IgD-negative memory B cell (primary cell): Measurements from ENCODE around the gene SHF. TPM values are rescaled to one million over a fixed set of nuclear protein-coding genes. Genes with fewer than 3 reads are reported as not detected.

Experiments used
- H3K27ac Mint-ChIP-seq, 3 donors: one replicate each; pipeline ENCODE4 v1.8.0; 2020 to 2022; ENCODE audit warnings: mild to moderate bottlenecking in 3 of 3, mixed read lengths in 3 of 3, moderate library complexity in 1 of 3
- H3K27me3 Mint-ChIP-seq: one replicate; pipeline ENCODE4 v1.8.0; 2021; ENCODE audit warnings: mixed read lengths
- H3K36me3 Mint-ChIP-seq: one replicate; pipeline ENCODE4 v1.8.0; 2020; ENCODE audit warnings: mild to moderate bottlenecking, mixed read lengths
- H3K4me1 Mint-ChIP-seq, 3 donors: one replicate each; pipeline ENCODE4 v1.8.0; 2020 to 2022; ENCODE audit warnings: mixed read lengths in 3 of 3, mild to moderate bottlenecking in 1 of 3
- H3K4me3 Mint-ChIP-seq, 4 donors: one replicate each; pipeline ENCODE4 v1.8.0; 2020 to 2022; ENCODE audit warnings: mild to moderate bottlenecking in 4 of 4, mixed read lengths in 4 of 4, moderate library complexity in 3 of 4
- H3K9me3 Mint-ChIP-seq, 3 donors: one replicate each; pipeline ENCODE4 v1.8.0; 2020 to 2021; ENCODE audit warnings: mixed read lengths in 3 of 3, mild to moderate bottlenecking in 1 of 3
- polyA plus RNA-seq: library from polyadenylated mRNA; unstranded; fragments of 300-500 nt; fragmentation: Illumina TruSeq; gene quantifications from one replicate; pipeline ENCODE4 v1.2.3, GENCODE V29; 2021

SHF gene
- polyA plus RNA-seq, 1 donor from 2014 or later = 0.85 TPM

GRCh38 chr15:45205192-45205591 lies 17.4 kb upstream of the SHF start:
- H3K36me3 Mint-ChIP-seq = no peaks in the 10 kb centered on the region
- H3K4me1 Mint-ChIP-seq = peaks cover 0 to 2% (median 0%) of the 10 kb centered on the region in 3 donors
- peaks cover 16% of the 10 kb centered on the region for H3K27me3 Mint-ChIP-seq
- peak overlapping the region in 1 of 3 donors; percentile 29 for H3K27ac Mint-ChIP-seq
- H3K9me3 Mint-ChIP-seq = no peaks in the 10 kb centered on the region
- peak overlapping the region in 1 of 4 donors; percentile 15 for H3K4me3 Mint-ChIP-seq

DNA sequence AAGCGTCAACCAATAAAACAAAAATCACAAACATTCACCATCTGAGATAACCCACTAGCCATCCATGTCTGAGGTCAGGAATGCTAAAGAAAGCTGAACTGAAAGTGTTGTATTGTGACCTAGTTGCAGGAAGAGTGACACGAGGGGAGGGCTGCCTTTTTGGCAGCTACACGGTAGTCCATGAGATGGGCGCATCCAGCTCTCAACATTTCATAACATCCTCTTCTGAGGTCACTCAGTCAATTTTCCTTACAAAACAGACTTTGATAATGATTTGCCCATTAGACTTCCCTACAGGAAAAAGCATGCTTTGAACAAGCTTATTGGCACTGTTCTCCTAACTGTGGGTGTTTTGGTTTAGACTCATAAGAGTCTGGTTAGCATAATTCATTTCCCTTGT lies 15.4 kb upstream of the SHF start:
- Mint-ChIP-seq H3K27me3 (peaks cover 14% of the 10 kb centered on the region), H3K27ac (peak overlapping the region in 2 of 3 donors; percentile 42 to 43), H3K36me3 (no peaks in the 10 kb centered on the region), H3K9me3 (peaks cover 0 to 2% (median 0%) of the 10 kb centered on the region in 3 donors), H3K4me3 (peak overlapping the region in 2 of 4 donors; percentile 10 to 43), H3K4me1 (peaks cover 5 to 12% (median 8%) of the 10 kb centered on the region in 3 donors)

DNA sequence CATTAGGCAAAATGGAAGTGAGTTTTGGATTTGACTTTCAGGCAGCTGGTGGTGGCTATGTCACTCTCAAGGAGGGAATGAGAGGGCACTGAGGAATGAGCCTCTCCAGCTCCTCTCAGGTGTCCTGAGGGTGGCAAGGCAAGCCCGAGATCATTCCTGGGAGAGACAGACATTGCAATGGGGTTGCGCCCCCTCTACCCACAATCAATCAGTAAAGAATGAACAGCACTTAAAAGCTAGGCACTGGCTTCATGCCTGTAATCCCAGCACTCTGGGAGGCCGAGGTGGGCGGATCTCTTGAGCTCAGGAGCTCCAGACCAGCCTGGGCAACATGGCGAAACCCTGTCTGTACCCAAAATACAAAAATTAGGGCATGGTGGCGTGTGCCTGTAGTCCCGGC lies 14.1 kb upstream of the SHF start:
- peaks cover 7 to 13% (median 8%) of the 10 kb centered on the region in 3 donors for H3K4me1 Mint-ChIP-seq
- H3K27ac Mint-ChIP-seq = no peak overlapping the region
- peaks cover 0 to 2% (median 0%) of the 10 kb centered on the region in 3 donors for H3K9me3 Mint-ChIP-seq
- no peaks in the 10 kb centered on the region for H3K36me3 Mint-ChIP-seq
- no peak overlapping the region for H3K4me3 Mint-ChIP-seq
- peaks cover 11% of the 10 kb centered on the region for H3K27me3 Mint-ChIP-seq

DNA sequence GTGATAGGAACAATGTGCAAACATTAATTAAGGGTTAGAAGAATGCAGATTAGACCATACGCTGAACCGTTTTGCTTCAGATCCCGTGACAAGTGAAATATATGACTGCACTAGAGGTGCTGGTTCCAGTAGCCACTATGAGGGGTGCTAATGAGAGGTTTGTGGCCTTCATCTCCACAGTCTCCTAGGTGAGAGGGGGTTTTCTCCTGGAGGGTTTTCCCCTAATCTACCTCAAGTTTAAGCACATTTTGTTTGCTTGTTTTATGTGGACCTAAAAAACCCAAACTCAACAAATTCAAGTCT lies 13.7 kb upstream of the SHF start:
- Mint-ChIP-seq H3K4me3 (no peak overlapping the region), H3K9me3 (peaks cover 0 to 2% (median 0%) of the 10 kb centered on the region in 3 donors), H3K4me1 (peaks cover 7 to 13% (median 8%) of the 10 kb centered on the region in 3 donors), H3K27ac (no peak overlapping the region), H3K27me3 (peaks cover 7% of the 10 kb centered on the region), H3K36me3 (no peaks in the 10 kb centered on the region)

DNA sequence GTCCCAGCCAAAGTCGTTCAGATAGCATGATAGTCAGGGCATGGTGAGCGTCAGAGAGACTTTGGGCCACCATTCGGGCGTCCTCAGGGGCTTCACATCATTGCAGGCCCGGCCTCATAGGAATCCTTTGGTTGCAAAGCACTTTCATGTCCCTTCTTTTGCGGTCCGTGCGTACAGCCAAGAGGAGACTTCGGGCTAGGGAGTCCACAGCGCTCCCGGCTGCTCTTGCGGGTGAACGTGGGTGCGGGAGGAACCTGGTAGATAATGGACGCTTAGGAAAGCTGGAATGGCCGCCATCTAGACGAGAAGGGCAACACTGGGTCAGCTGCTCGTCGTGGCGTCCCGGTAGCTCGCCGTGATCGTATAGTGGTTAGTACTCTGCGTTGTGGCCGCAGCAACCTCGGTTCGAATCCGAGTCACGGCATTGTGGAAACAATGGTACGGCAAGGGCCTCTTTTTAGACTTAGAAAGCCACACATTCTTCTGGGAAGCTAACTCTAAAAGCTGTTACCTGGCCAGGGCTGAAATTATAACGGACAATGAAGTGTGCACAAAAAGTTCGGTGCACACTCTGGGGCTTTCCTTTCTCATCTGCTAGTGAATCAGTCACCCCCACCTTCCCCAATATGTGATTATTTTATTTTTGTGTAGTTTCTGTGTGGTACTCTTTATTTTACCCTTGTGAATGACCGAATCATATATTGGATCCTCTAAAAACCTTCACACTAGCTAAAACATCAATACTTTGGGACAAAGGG lies 13.2 kb upstream of the SHF start:
- Mint-ChIP-seq H3K36me3 (no peaks in the 10 kb centered on the region), H3K4me3 (no peak overlapping the region), H3K27ac (no peak overlapping the region)

GRCh38 chr15:45200001-45200798 lies 12.4 kb upstream of the SHF start:
- Mint-ChIP-seq H3K27ac (no peak overlapping the region), H3K4me1 (peaks cover 7 to 13% (median 8%) of the 10 kb centered on the region in 3 donors), H3K9me3 (peaks cover 0 to 2% (median 0%) of the 10 kb centered on the region in 3 donors), H3K4me3 (no peak overlapping the region), H3K36me3 (no peaks in the 10 kb centered on the region), H3K27me3 (peaks cover 3% of the 10 kb centered on the region)

More for the DNA sequence above, 13.2 kb upstream of the SHF start:
- Mint-ChIP-seq H3K9me3 (peaks cover 0 to 2% (median 0%) of the 10 kb centered on the region in 3 donors), H3K4me1 (peaks cover 7 to 13% (median 8%) of the 10 kb centered on the region in 3 donors), H3K27me3 (peaks cover 6% of the 10 kb centered on the region)

DNA sequence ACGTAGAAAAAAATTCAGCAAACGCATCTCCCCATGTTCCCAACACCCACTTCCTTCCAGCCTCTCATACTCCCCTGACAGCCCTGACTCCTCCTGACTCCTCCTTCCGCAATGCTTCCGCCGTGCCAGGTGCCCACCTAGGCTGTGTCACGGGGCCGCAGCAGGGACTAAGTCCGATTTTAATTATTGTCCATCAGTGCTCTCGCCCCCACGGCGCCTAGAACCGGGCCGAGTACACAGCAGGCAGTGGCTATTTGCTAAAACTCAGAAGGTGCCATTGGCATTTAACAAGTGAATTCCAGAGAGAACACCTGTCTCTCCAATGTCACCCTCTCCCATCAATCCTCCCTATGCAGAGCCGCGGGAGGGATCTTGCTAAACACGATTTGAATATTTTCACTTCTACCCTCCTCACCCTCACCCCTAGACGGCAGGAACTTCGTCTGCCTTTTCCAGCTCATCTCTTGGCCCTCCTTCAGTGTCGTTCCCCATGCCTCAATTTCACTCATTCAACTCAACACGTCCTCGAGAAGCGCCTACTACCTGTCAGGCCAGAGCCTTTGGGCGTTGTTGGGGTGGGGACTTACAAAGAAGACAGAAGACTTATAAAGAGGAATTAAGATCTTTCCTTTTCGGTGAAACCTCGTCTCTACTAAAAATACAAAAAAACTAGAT lies 11.5 kb upstream of the SHF start:
- H3K27me3 Mint-ChIP-seq = no peaks in the 10 kb centered on the region
- peaks cover 0 to 2% (median 0%) of the 10 kb centered on the region in 3 donors for H3K9me3 Mint-ChIP-seq
- peaks cover 7 to 13% (median 8%) of the 10 kb centered on the region in 3 donors for H3K4me1 Mint-ChIP-seq
- H3K4me3 Mint-ChIP-seq = no peak overlapping the region
- no peak overlapping the region for H3K27ac Mint-ChIP-seq
- H3K36me3 Mint-ChIP-seq = no peaks in the 10 kb centered on the region

- Mint-ChIP-seq H3K27me3 (no peaks in the 10 kb centered on the region), H3K27ac (no peak overlapping the region), H3K36me3 (no peaks in the 10 kb centered on the region), H3K9me3 (peaks cover 0 to 2% (median 0%) of the 10 kb centered on the region in 3 donors), H3K4me3 (no peak overlapping the region), H3K4me1 (peaks cover 6 to 13% (median 7%) of the 10 kb centered on the region in 3 donors)
These were observed 10.8 kb upstream of the SHF start for GRCh38 chr15:45198337-45199135.

DNA sequence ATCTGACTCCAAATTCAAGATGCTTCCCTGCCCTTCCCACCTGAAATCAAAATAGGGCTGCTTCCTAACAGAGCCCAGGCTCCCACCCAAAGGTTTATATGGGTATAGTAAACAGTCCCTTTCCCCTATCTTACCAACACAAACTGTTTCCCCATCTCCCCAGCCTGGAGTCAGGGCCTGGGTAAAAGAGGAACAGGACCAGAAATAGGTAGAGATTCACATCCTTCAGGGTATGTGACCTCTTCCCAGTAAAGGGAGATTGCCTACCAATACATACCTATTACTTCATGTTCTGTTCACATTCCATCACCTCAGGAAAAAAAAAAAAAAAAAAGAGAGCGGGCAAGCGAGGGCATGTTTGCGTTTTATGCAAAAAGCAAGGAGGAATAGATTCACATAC lies 9.7 kb upstream of the SHF start:
- Mint-ChIP-seq H3K27ac (peak overlapping the region in 1 of 3 donors; percentile 48), H3K27me3 (no peaks in the 10 kb centered on the region), H3K9me3 (peaks cover 0 to 2% (median 0%) of the 10 kb centered on the region in 3 donors), H3K36me3 (no peaks in the 10 kb centered on the region), H3K4me1 (peaks cover 6 to 19% (median 7%) of the 10 kb centered on the region in 3 donors), H3K4me3 (peak overlapping the region in 2 of 4 donors; percentile 67 to 93)

GRCh38 chr15:45187578-45187893 lies 230 bp downstream of the SHF start:
- Mint-ChIP-seq H3K27ac (no peak overlapping the region), H3K4me1 (peaks cover 5 to 12% (median 8%) of the 10 kb centered on the region in 3 donors), H3K9me3 (no peaks in the 10 kb centered on the region), H3K27me3 (peaks cover 4% of the 10 kb centered on the region), H3K36me3 (no peaks in the 10 kb centered on the region), H3K4me3 (peak overlapping the region in 1 of 4 donors; percentile 83)

GRCh38 chr15:45186771-45187577 lies 792 bp downstream of the SHF start:
- Mint-ChIP-seq H3K4me1 (peaks cover 5 to 12% (median 8%) of the 10 kb centered on the region in 3 donors), H3K9me3 (no peaks in the 10 kb centered on the region), H3K27ac (peak overlapping the region; percentile 26 to 64 (median 60)), H3K27me3 (peaks cover 4% of the 10 kb centered on the region), H3K4me3 (peak overlapping the region; percentile 75 to 91 (median 85)), H3K36me3 (no peaks in the 10 kb centered on the region)

DNA sequence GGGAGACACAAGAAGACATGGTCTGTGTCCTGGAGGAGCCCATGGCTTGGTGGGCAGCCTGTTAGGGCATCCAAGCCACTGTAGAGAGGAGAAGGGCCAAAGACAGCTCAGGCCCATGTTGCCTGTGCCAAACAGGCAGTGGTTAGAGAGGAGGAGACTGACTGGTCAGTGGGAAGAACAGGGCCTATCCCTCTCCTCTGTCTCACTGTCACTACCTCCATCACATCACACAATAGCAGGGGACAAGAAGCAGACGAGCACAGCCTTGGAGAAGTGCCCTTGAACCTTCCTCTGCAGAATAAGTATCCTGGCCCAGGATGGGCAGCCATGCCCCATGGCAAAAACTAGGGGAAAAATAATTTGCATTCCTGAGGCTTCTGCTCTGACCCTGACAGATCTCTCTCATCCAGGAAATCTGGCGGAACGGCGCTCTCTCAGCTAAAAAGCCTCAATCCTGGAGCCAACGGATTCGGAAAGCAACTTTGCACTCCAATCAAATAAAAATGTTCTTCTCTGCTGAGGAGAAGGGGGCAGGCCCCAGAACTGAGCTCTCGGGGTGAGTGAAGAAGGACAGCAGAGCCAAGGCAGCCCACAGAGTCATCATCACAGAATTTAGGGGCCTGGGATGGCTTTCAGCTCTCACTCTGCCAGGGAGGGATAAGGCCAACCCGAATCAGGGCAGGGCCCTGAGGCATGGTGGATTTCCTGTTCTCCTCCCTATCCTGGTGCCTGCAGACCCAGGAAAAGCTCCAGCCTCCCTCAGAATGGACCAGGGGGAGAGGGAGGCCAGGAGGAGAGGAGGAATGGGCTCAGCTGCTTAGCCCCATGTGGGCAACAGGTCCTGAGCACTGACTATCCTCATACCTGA lies 1.6 kb downstream of the SHF start:
- Mint-ChIP-seq H3K27me3 (peaks cover 4% of the 10 kb centered on the region), H3K27ac (peak overlapping the region; percentile 60 to 65 (median 64)), H3K4me1 (peaks cover 5 to 12% (median 8%) of the 10 kb centered on the region in 3 donors), H3K9me3 (no peaks in the 10 kb centered on the region), H3K4me3 (peak overlapping the region; percentile 70 to 91 (median 82)), H3K36me3 (no peaks in the 10 kb centered on the region)
